GM18907 (cell line): ENCODE data around the gene MKX.

Experiments
- ATAC-seq: cut with Tn5 transposase; IDR thresholded peaks from one replicate; pipeline ENCODE4 v1.9.1; 2021; ENCODE audit warnings: mild to moderate bottlenecking, moderate library complexity; ENCODE audit not compliant: unreplicated experiment

MKX gene

DNA sequence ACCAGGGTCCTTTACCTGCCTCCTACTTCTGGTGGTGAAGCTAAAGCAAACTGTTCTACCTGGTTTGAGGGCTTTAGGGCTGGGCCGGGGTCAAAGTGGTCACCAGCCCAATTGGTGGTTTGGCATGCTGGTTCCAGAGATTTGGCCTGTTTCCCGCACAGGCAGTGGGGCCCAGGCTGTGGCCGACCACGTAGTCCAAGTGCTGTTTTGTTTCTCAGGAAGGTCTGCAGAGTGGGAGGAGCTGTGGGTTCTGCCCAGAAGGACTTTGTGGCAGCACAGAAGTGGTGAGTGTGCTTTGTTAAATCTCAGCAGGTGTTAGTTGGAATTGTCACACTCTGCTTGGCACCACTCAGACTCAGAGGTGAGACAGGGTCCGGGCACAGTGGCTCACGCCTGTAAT, 85.8 kb downstream of the MKX start:
- ATAC-seq: no peak

DNA sequence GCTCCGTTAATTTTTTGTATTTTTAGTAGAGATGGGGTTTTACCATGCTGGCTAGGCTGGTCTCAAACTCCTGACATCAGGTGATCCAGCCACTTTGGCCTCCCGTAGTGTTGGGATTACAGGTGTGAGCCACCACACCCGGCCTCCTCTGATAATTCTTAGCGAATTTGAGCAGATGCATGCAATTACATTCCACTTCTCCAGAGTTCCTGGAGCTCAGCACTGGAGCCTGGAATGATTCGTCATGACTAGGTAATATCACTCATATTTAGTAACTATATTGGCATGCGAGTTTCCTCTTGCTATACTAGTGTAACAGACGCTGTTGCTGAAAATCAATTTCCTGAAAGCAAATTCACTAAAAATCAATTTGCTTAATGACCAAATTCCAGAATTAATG, 86.8 kb downstream of the MKX start:
- no peak for ATAC-seq

DNA sequence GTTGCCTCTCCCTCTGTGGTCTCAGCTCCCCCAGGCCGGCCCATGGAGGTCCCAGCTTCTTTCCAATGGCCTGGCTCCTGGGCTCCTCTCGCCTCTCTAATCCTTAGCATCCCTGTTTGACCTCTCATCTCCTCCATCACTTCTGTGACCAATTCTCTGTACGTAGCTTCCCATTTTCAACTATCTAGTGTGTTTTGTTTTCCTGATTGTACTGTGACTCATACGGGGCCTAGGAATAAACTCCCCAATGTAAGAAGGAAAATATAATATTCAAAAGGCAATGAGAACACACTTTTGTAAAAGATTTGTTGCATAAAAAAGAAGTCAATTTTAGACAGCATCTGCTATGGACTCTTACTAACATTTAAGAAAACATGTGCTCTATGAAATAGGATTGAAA, 90.3 kb downstream of the MKX start:
- ATAC-seq: no peak

DNA sequence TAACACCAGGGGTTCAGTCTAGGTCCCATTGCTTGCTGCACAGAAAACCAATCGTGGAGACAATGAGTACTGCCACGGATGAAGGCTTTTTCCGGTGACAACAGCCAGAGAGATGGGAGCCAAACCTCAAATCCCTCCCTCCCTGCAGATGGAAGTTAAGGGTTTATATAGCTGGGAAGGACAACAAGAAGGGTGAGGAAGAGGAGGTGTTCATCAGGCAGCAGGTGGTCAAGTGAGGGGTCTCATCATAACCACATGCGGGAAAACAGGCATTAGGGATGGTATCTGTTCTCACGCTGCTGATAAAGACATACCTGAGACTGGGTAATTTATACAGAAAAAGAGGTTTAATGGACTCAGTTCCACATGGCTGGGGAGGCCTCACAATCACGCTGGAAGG, 91.3 kb downstream of the MKX start:
- ATAC-seq: no peak

DNA sequence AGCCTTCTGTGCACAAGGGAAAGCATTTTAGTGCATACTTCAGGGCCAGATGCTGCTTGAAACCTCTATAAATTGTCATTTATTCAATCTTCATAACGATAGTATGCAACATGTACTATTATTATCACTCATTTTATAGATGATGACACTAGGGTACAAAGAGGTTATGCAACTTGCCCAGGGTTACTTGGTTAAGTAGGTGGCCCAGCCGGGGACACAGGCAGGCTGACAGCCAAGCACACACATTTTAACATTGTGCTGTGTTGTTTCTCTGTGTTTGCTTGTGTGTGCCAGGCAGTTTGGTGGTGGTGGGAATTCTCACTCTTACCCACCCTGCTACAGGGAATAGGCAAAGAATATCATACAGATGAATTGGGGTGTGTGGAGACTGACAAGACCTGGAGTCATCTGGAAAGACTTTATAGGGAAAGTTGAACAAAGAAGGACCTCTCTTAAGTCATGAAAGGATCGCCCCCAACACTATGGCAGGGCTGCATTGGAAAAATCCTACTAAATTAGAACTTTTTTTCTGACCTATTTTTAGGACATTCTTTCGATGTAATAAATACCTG, 98.9 kb downstream of the MKX start:
- ATAC-seq: no peak

DNA sequence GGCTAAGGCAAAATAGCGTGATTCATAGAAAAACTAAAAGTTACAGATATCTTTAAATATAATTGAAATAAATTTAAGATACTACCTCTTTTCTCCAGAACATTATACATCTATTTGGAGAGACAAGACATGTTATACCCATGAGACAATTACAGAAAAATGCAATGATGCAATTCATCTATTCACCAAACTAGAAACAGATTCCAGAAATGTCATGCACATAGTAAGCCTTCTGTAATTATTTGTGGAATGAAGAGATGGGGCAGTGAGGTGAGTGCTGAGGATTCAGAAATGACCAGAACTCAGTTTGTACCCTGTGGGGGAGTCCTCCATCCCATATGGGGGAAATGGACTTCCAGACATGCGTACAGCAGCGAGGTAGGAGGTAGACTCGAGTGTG, 99.4 kb downstream of the MKX start:
- no peak for ATAC-seq

DNA sequence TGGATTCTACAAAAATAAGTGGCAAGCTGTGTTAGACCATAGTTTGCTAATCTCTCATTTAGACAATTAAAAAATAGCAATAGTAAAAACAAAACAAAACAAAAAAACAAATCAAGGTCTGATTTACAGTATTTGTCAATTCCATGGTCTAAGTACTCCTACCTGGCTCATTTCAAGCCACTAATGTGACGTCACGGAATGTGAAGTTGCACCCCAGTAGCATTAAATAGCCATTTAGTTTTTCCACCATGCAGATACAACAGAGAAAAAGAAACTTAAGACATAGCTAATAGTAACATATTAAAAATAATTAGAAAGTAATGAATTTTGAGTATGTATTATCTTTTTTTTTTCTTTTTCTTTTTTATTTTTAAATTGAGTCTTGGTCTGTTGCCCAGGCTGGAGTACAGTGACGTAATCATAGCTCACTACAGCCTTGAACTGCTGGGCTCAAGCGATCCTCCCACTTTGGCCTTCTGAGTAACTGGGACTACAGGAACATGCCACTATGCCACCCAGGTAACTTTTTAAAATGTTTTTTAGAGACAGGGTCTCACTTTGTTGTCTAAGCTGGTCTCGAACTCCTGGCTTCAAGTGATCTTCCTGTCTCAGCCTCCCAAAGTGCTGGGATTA, 101.2 kb downstream of the MKX start:
- ATAC-seq: no peak

DNA sequence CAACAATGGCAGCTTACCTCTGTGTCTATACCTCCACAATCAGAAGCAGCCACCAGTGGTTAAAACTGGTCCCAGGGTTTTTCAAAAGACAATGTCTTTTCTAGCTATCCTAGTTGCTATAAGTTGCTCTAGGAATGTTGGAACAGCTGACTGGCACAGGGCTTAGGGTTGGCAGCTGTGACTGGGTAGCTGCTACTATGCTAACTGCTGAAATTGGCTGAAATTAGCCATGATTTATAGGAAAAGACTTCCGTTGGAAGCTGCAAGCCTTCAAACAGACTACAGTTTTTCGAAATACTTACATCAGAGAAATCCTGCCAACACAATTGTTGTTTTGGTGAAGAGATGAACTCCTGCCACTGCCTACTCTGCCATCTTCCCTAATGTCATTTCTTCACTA, 102.3 kb downstream of the MKX start:
- ATAC-seq: no peak

DNA sequence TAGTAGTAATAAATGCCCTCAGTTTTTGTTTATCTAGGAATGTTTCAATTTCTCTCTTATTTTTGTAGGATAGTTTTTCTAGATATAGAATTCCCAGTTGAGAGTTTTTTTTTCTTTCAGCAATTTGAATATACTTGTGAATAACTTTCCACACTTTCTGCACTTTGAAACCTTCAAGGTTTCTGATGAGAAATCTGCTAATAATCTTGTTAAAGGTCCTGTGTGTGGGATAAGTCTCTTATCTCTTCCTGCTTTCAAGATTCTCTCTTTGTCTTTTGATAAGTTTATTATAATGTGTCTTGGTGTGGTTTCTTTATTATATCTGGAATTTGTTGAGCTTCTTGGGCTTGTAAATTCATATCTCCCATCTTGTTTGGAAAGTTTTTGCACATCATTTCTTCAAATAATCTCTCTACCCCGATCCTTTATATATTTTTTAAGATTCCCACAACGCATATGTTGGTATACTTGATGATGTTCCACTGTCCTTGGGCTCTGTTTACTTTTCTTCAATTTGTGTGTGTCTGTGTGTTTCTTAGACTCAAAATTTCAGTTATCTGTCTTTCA, 103.5 kb downstream of the MKX start:
- ATAC-seq: no peak

DNA sequence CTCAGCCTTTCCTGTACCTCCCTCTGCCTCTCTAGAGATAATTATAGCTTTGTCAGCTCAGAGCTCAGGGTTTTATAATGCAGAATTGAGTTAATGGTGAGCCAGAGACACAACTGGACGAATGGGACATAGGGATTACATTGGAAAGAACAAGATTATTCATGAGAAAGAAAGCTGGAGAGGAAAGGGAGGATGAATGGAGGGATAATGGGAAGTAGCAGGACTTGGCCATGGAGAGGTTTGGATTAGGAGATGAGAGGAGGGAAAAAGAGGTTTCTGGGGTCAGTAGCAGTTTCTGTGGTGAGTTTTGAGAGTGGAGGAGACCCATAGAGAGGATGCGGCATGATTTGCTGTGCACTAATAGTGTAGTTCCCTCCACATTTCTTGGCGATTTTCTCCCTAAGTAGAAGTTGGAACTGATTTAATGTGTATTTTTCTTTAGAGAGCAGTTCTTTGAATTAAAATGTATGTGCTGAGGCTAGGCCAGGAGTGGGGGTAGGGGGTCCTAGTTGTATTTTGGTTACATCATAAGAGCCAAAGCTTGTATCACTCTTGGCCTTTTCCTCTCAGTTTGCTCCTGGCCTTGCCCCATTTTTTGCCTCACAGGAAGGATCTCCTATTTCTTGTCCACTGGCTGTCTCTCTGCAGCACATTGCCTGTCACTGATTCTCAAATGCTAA, 107.4 kb downstream of the MKX start:
- no peak for ATAC-seq

DNA sequence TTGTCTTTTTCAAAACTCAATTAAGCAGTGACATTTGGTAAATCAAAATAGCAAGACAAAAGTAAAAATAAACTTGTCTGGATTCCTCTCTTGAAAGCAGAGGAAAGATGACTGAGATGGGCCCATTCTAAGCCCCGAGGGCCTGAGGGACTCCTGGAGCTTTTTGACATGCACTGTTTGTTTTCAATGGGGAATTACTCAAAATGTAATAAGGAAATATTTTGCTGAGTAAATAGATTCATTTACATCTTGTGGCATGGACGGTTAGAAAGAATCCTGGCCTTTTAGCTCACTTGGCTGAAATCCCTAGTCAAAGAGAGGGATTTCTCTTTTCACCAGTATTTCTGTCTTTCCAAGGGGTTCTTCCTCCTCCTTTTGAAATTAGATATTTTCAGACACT, 108.0 kb downstream of the MKX start:
- ATAC-seq: no peak

DNA sequence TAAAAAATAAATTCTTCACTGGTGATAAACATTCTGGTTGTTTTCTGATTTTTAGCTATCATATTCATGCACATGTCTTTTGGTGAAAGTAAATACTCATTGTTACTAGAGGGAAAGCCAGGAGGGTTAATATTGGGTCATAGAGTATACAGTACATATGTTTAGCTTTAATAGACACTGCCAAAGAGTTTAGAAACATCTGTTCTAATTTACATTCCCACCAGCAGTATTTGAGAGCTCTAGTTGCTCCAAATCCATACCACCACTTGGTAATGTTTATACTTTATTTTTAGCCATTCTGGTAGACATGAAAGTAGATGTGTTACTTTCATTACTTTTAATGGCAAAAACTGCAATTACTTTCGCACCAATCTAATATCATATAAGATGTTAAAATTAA, 108.8 kb downstream of the MKX start:
- no peak for ATAC-seq

DNA sequence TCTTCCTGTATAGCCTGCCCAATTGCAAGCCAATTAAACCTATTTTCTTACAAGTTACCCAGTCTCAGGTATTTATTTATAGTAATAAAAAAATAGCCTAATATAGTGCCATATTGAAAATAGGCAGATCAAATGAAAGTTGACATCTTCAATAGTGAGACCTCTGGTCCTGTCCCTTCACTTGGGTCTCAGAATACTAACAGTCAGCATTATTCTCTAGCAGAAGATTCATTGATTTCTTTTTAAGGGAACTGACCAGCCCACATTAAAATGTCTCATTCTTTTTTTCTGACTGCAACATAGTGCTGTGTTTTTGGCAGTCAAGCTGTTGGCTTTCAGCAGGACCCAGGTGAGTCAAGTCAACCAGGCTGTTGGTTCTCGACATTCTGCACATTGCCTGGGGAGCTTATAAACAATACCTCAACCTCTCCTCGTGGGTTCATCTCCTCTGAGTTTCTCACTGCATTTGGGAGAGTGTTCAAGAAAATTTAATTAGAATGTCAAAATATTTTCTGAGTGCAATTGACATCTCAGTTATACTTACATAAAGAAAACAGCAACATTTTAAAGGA, 109.8 kb downstream of the MKX start:
- ATAC-seq: no peak

DNA sequence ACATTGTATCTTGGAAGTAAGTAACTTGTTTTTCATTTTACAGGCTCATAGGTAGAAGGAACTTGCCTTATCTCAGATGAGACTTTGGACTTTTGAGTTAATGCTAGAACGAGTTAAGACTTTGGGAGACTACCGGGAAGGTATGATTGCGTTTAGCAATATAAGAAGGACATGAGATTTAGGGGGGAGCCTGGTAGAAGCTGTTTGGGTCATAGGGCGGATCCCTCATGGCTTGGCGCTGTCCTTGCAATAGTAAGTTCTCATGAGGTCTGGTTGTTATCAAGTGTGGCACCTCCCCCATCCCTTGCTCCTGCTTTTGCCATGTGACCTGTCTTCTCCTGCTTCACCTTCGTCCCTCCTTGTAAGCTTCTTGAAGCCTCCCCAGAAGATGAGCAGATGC, 110.3 kb downstream of the MKX start:
- no peak for ATAC-seq

DNA sequence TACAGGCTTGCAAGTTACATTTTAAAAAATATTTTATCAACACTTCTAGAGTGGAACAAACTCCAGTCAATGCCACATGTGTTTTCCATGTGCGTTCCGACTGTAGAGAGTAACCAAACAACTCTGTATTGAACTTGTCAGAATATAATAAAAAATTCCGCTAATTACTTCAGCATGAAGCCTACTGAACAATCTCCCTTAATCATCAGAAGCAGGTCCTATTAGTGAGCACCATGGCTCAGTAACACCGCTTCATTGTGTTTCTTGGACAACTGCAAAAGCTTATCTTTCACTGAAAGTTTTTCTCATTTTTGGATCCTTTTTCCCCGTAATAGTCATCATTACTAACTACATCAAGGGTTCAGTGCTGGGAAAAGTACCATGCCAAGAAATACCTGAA, 117.0 kb downstream of the MKX start:
- no peak for ATAC-seq

DNA sequence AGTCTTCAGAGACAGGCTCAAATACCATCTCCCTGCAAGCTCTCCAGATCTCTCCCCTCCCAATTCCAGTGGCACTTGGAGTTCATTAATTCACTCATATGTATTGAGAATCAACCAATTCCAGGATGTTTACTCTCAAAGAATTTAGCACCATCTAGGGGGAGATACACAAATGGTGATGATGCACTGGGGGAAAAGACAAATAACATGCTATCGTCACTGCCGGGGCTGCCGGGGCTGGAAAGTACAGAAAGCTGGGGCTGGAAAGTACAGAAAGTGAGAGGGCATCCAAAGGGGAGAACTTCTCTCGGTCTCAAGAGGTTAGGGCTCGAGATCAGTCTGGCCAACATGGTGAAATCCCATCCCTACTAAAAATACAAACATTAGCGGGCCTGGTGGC, 118.7 kb downstream of the MKX start:
- ATAC-seq: no peak

DNA sequence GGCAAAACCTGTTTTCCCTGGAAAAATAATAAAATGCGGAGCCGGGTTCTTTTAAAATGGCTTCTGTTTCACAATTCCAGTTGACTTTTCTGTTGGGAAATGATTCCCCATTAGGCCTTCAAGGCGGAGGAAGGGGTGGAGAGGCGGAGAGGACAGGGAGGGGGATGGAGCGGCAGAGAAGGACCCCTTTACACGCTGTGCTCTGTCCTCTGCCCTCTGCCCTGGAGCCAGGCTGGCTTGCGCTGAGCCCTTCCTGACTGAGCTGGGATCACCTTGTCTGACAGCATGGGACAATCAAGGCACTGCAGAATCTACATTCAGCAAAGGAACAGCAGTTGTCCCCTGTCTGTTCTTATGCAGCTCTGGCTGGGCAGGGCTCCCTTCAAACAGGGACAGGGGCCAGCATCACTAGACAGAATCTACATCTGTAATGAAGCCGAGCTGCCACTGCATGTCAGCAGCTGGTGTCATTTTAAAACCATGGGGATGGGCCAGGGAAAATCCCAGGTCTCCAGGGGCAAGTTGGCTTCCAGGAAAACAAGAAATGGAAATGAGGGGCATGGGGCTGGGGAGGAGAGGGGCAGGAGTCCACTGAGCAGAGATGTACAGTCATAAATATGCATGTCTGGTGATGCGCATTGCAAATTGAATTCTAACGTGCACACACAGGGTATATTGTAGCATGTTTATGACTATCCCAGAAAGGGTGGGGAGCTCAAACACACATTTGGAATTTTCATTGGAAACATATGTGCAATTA, 120.0 kb downstream of the MKX start:
- no peak for ATAC-seq

DNA sequence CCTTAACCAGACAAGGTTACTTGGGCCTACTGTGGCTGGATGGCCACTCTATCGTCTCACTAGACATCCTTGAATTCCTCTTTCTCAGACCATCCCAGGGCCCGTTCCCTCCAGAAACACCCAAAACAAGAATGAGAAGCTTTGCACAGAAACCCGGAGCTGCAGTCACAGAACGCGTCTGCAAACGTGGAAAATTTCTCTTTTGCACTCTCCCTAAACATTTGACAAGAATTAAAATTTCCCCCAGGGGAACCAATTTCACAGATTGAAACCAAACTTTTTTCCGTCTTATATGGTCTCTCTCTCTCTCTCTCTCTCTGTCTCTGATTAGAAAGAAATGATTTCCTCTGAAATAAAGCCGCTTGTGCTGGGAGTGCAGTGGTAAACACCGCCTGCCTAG, 120.7 kb downstream of the MKX start:
- no peak for ATAC-seq
